Heart right ventricle (tissue), 16 donors: Measurements from ENCODE around the gene ENTREP1. TPM values are rescaled to one million over a fixed set of nuclear protein-coding genes. Genes with fewer than 3 reads are reported as not detected.

Experiments used
- ATAC-seq, 8 donors: fragments of 200-7000 bp; cut with Tn5 transposase; one replicate each; pipeline ENCODE4 v1.9.1; 2020; ENCODE audit warnings: mild to moderate bottlenecking in 8 of 8, moderate library complexity in 8 of 8, moderate number of reproducible peaks in 1 of 8
- DNase-seq, 2 donors: peaks; one replicate each; pipeline ENCODE4 v3.0.0-alpha.2; 2020
- H3K27ac ChIP-seq, 10 donors: fragments of 200-600 bp; sonication (generic) in 2 of 10; one replicate each; pipeline versions ENCODE4 v1.5.0 to v1.8.0; 2020 to 2022; ENCODE audit warnings: mild to moderate bottlenecking in 3 of 10
- H3K27me3 ChIP-seq, 7 donors: fragments of 200-600 bp; one replicate each; pipeline ENCODE4 v1.8.0; 2021 to 2022; ENCODE audit warnings: mild to moderate bottlenecking in 2 of 7
- H3K36me3 ChIP-seq, 9 donors: fragments of 200-600 bp; sonication (generic) in 1 of 9; one replicate each; pipeline versions ENCODE4 v1.5.0 to v1.8.0; 2020 to 2022; ENCODE audit warnings: mild to moderate bottlenecking in 2 of 9
- H3K4me1 ChIP-seq, 9 donors: fragments of 200-600 bp; sonication (generic) in 1 of 9; one replicate each; pipeline versions ENCODE4 v1.5.0 to v1.8.0; 2020 to 2022; ENCODE audit warnings: mild to moderate bottlenecking in 4 of 9
- H3K4me3 ChIP-seq, 10 donors: fragments of 200-600 bp; sonication (generic) in 2 of 10; one replicate each; pipeline versions ENCODE4 v1.5.0 to v1.8.0; 2020 to 2022; ENCODE audit warnings: mild to moderate bottlenecking in 7 of 10, moderate library complexity in 2 of 10
- H3K9me3 ChIP-seq, 11 donors: fragments of 200-600 bp in 10 of 11; sonication (generic) in 2 of 11; one replicate each; pipeline versions ENCODE4 v1.5.0 to v1.8.0; 2013 to 2022; ENCODE audit warnings: mild to moderate bottlenecking in 2 of 11, control low read depth in 1 of 11, moderate library complexity in 1 of 11
- CTCF ChIP-seq, 9 donors: fragments of 200-600 bp; sonication (generic) in 2 of 9; IDR thresholded peaks; one replicate each; pipeline versions ENCODE4 v1.5.0 to v1.8.0; 2021 to 2022; ENCODE audit warnings: antibody characterized with exemption in 9 of 9, mild to moderate bottlenecking in 5 of 9, moderate library complexity in 1 of 9
- WGBS, 2 donors: extraction: QIAGEN DNeasy Blood & Tissue Kit; methylation state at CpG; one replicate each; pipeline ENCODE4 v1.1.7; 2013; ENCODE audit warnings: inconsistent platforms in 1 of 2; 5-methylcytosine and 5-hydroxymethylcytosine counted together
- intact Hi-C, 10 donors: fragments of 100-400 bp; cut with DNase I; formaldehyde crosslinking; loops; one replicate each; pipeline versions ENCODE4 v1.11.1 to v1.14.2; 2022
- polyA plus RNA-seq, 2 donors: library from polyadenylated mRNA; stranded (reverse); fragments of 200-250 nt; gene quantifications; one replicate each; pipeline ENCODE4 v1.2.3, GENCODE V29; 2013
- total RNA-seq, 10 donors: library from RNA; stranded (reverse); fragmentation: NEBNext Ultra II Directional in 3 of 10; extraction: Animal tissue kit (Norgen Biotek cat#: 25700) in 3 of 10; gene quantifications; one replicate each; pipeline versions ENCODE4 v1.2.1 to v1.2.4, GENCODE V29; 2021 to 2023
- donor health status: Arrhythmogenic right ventricular cardiomyopathy.
- donor health status: ischemic (EF 13 %, LVEDD 7.1; RV severe dilation, severe dysfunction).
- donor health status: healthy with polysubstance abuse.
- donor health status: DM: no; HTN: yes; CAD: no.
- donor health status: DM: no; HTN: no; CAD: no.
- donor health status: ischemic (EF 25% LVEDD 6.9; RV normal size, moderate dysfunction).
- donor health status: ischemic (EF 25% LVEDD 5.7; RV mildly dilated, moderate dysfunction).
- donor health status: healthy.
- donor health status: DM: yes; HTN: yes; CAD: no.
- donor health status: Ischemic cardiomyopathy.
- donor health status: ischemic (EF 35%, LVEDD 5.7; RV mildly dilated, moderate dysfunction).
- donor health status: nonischemic (EF 11% LVEDD 7.7; RV severe dilation, severe dysfunction).
- donor health status: DM: yes; HTN: yes; CAD: no.
- donor health status: PGD.
- donor health status: ischemic (EF 29% LVEDD 5.4; RV normal size, mild dysfunction).
- donor health status: nonischemic (EF 23%, LVEDD 6.1; RV moderate dilation, normal function).

The ENTREP1 gene
- total and polyA plus RNA-seq, 12 donors: 12.3 to 40.5 (median 26.6) TPM

DNA sequence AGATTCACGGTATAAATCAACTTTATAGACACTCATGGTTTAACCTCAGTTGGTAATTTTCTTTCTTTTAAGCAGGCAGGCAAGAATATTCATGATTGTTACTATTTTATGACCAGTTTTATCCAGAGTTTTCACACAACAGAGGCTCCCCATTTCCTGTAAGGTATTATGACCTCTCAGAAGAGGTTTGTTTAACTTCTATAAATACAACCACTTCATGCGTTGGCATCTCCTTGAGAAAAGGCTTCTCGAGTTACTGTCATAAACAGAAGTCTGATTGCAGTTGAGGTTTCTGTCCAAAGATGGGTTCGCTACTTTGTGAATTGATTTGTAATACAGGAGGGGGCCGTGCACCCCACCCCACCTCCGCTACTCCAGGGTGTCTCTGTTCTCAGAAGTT, 55.3 kb downstream of the ENTREP1 start:
- Histone ChIP-seq H3K4me1 (peaks cover 11 to 67% (median 43%) of the 10 kb centered on the region in 9 donors), H3K4me3 (no peak overlapping the region), H3K36me3 (peaks cover 0 to 17% (median 0%) of the 10 kb centered on the region in 9 donors), H3K9me3 (no peaks in the 10 kb centered on the region), H3K27ac (peak overlapping the region; percentile 42 to 89 (median 68)), H3K27me3 (no peaks in the 10 kb centered on the region)
- 74 to 76% methylated on average over 6 of the region's 6 CpGs for WGBS, 2 donors
- intact Hi-C loops: loop anchor here in 3 of 10 donors (10.0 kb wide), 3 partner anchors 126 to 156 kb away; no protein-coding TSS in a partner anchor
- ATAC-seq (no peak), DNase-seq (no peak)
- TF ChIP-seq CTCF (IDR thresholded peaks at IDR 0.05): no peak

DNA sequence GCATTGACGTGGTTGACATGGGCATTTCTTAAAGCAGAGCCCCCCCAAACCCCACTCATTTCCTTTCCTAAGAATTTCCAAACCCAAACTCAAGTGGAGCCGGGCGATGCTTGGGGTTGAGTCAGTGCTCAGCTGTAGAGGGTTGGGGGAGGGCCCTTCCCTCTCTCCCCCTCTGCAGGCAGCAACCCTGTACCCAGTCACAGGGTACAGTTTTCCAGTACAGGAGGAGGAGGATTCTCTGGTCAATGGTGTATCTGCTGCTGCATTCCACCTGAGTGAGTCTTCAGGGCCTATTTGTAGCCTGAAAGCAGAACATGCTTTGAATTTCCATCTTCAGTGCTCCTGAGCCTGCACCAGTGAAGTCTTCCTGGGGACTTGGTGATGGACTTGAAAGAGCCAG, 55.8 kb downstream of the ENTREP1 start:
- DNase-seq: no peak
- intact Hi-C loops: loop anchor here in 3 of 10 donors (10.0 kb wide), 3 partner anchors 126 to 156 kb away; no protein-coding TSS in a partner anchor
- Histone ChIP-seq H3K27me3 (no peaks in the 10 kb centered on the region), H3K4me1 (peaks cover 11 to 64% (median 40%) of the 10 kb centered on the region in 9 donors), H3K36me3 (peaks cover 0 to 21% (median 0%) of the 10 kb centered on the region in 9 donors), H3K27ac (peak overlapping the region in 8 of 10 donors; percentile 46 to 89 (median 72)), H3K9me3 (no peaks in the 10 kb centered on the region), H3K4me3 (no peak overlapping the region)
- peak in 3 of 8 donors; percentile 6 to 55 (median 55) for ATAC-seq
- TF ChIP-seq CTCF (IDR thresholded peaks at IDR 0.05): no peak
- 89 to 96% methylated on average over 3 of the region's 3 CpGs for WGBS, 2 donors

GRCh38 chr9:69382135-69382534, 57.1 kb downstream of the ENTREP1 start:
- H3K27ac ChIP-seq: peak overlapping the region in 1 of 10 donors; percentile 2
- no peak for ATAC-seq

GRCh38 chr9:69385581-69386033, 60.6 kb downstream of the ENTREP1 start:
- 53 to 63% methylated on average over 6 of the region's 6 CpGs for WGBS, 2 donors
- Histone ChIP-seq H3K4me3 (no peak overlapping the region), H3K9me3 (no peaks in the 10 kb centered on the region), H3K36me3 (peaks cover 0 to 49% (median 3%) of the 10 kb centered on the region in 9 donors), H3K4me1 (peaks cover 4 to 50% (median 12%) of the 10 kb centered on the region in 9 donors), H3K27ac (no peak overlapping the region), H3K27me3 (no peaks in the 10 kb centered on the region)
- intact Hi-C loops: loop anchor here in 4 of 10 donors (5.0 to 10.0 kb wide), 4 partner anchors 58 to 161 kb away; partner anchors contain the start of gene ENTREP1 (in 1 of the 4)
- DNase-seq (no peak), ATAC-seq (peak in 1 of 8 donors; percentile 27)
- TF ChIP-seq CTCF (IDR thresholded peaks at IDR 0.05): no peak

More at GRCh38 chr9:69382135-69382534, 57.1 kb downstream of the ENTREP1 start:
- TF ChIP-seq CTCF (IDR thresholded peaks at IDR 0.05): no peak
- Histone ChIP-seq H3K4me1 (peaks cover 10 to 64% (median 38%) of the 10 kb centered on the region in 9 donors), H3K4me3 (no peak overlapping the region), H3K27me3 (no peaks in the 10 kb centered on the region), H3K36me3 (peaks cover 0 to 30% (median 3%) of the 10 kb centered on the region in 9 donors), H3K9me3 (no peaks in the 10 kb centered on the region)
- DNase-seq: no peak
- WGBS, 2 donors: 47 to 62% methylated on average over 4 of the region's 4 CpGs
- intact Hi-C loops: loop anchor here in 3 of 10 donors (10.0 kb wide), 3 partner anchors 127 to 157 kb away; no protein-coding TSS in a partner anchor
